SKM-1 treated with dmso at 0.1 percent for 144 hours (cell line): ENCODE results near the gene CALML4.
"Not testable (repeated sequence)": the region's sequence is repeated elsewhere in the genome, so short reads cannot be mapped to it uniquely, and the experiment has no call there.

ENCODE experiments used
- DNase-seq: peaks from one replicate; lab custom pipeline; 2025; ENCODE audit not compliant: unreplicated experiment; lab: John Stamatoyannopoulos, UW

CALML4 gene

GRCh38 chr15:68225442-68225841 lies 20.3 kb upstream of the CALML4 start:
- not testable (repeated sequence) for DNase-seq

DNA sequence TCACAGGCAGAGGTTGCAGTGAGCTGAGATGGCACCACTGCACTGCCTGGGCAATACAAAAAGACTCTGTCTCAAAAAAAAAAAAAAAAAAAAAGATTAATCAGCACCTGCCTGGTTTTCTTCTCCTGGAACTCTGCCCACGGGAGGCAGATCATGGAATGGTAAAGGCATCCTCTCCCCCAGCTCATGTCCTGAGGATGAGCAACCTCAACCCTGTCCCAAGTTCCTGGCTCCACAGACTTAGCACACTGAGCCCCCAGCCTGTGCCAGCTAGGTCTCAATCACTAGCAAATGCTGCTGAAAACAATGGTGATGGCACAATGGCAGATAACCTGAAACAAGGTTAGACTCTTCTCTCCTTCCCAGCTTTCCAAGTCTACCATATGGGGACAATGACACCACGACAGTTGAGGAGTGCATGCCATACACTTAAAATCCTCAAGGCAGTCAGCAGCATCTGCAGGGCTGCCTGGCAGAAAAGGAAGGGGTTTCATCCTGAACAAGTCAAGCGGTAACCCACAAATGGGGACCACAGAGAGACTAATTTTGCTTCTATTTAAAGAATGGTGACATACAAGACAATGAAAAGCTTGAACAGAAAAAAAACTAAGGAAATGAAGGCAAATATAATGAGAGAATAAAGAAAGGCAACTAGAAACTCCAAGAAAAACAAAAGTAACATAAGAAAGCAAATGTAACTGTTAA lies 19.6 kb upstream of the CALML4 start:
- peak; percentile 25 for DNase-seq

GRCh38 chr15:68224108-68224507 lies 19.0 kb upstream of the CALML4 start:
- no peak for DNase-seq

GRCh38 chr15:68223171-68223570 lies 18.0 kb upstream of the CALML4 start:
- no peak for DNase-seq

- DNase-seq = not testable (repeated sequence)
These were observed 17.3 kb upstream of the CALML4 start for GRCh38 chr15:68222432-68222743.

DNA sequence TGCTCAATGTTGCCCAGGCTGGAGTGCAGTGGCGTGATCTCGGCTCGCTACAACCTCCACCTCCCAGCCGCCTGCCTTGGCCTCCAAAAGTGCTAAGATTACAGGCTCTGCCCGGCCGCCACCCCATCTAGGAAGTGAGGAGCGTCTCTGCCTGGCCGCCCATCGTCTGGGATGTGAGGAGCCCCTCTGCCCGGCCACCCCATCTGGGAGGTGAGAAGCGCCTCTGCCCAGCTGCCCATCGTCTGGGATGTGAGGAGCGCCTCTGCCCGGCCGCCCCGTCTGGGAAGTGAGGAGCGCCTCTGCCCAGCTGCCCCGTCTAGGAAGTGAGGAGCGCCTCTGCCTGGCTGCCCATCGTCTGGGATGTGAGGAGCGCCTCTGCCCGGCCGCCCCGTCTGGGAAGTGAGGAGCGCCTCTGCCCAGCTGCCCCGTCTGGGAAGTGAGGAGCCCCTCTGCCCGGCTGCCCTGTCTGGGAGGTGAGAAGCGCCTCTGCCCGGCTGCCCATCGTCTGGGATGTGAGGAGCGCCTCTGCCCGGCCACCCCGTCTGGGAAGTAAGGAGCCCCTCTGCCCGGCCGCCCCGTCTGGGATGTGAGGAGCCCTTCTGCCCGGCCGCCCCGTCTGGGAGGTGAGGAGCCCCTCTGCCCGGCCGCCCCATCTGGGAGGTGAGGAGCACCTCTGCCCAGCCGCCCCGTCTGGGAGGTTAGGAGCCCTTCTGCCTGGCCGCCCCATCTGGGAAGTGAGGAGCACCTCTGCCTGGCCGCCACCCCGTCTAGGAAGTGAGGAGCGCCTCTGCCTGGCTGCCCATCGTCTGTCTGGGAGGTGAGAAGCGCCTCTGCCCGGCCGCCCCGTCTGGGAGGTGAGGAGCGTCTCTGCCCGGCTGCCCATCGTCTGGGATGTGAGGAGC lies 16.6 kb upstream of the CALML4 start:
- not testable (repeated sequence) for DNase-seq

DNA sequence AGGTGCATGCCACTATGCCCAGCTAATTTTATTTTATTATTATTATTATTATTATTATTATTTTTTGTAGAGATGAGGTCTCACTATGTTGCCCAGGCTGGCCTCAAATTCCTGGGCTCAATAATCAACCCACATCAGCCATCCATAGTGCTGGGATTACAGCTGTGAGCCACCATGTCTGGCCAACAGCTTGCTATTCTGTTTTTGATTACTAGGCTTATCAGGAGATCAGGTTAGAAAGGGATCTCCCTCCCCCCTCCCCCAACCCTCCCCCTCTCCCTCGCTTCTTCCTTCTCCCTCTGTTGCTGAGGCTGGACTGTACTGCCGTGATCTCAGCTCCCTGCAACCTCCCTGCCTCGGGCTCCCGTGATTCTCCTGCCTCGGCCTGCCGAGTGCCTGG lies 15.8 kb upstream of the CALML4 start:
- DNase-seq = no peak

GRCh38 chr15:68220489-68220888 lies 15.4 kb upstream of the CALML4 start:
- no peak for DNase-seq

- no peak for DNase-seq
These were observed 14.0 kb upstream of the CALML4 start for GRCh38 chr15:68218847-68219798.

GRCh38 chr15:68218331-68218730 lies 13.2 kb upstream of the CALML4 start:
- no peak for DNase-seq

GRCh38 chr15:68217341-68217740 lies 12.2 kb upstream of the CALML4 start:
- no peak for DNase-seq

- DNase-seq = no peak
These were observed 9.7 kb upstream of the CALML4 start for GRCh38 chr15:68214838-68215254.

- DNase-seq = no peak
These were observed 9.1 kb upstream of the CALML4 start for GRCh38 chr15:68213991-68214837.

- not testable (repeated sequence) for DNase-seq
These were observed 8.3 kb upstream of the CALML4 start for GRCh38 chr15:68213491-68213845.

- no peak for DNase-seq
These were observed 6.7 kb upstream of the CALML4 start for GRCh38 chr15:68211656-68212320.

- no peak for DNase-seq
These were observed 5.9 kb upstream of the CALML4 start for GRCh38 chr15:68210821-68211655.

- DNase-seq = no peak
These were observed 5.3 kb upstream of the CALML4 start for GRCh38 chr15:68210409-68210756.

GRCh38 chr15:68209735-68210408 lies 4.7 kb upstream of the CALML4 start:
- no peak for DNase-seq

GRCh38 chr15:68209272-68209671 lies 4.1 kb upstream of the CALML4 start:
- DNase-seq = no peak
